IMR-90 (cell line): ENCODE results near the gene STX2.

Experiments used
- BHLHE40 ChIP-seq: fragments of 150-350 bp; IDR thresholded peaks from 2 replicates; pipeline ENCODE4 v1.6.1; 2016; ENCODE audit warnings: mild to moderate bottlenecking, low read depth, low read length
- CEBPB ChIP-seq: IDR thresholded peaks from 2 replicates; pipeline ENCODE4 v1.6.1; 2012; ENCODE audit warnings: low read depth, low read length, improper control_type of control experiment
- CTCF ChIP-seq: conservative IDR thresholded peaks from 2 replicates; pipeline ENCODE4 v1.5.1; 2012; ENCODE audit warnings: mild to moderate bottlenecking, low read depth, low read length, improper control_type of control experiment
- ELK1 ChIP-seq: fragments of 150-350 bp; IDR thresholded peaks from 2 replicates; pipeline ENCODE4 v1.6.1; 2016; ENCODE audit warnings: low read depth, mild to moderate bottlenecking, low read length, moderate library complexity, borderline replicate concordance
- MAFK ChIP-seq: IDR thresholded peaks from 2 replicates; pipeline ENCODE4 v1.6.1; 2012; ENCODE audit warnings: low read depth, low read length, improper control_type of control experiment
- MAZ ChIP-seq: IDR thresholded peaks from 2 replicates; pipeline ENCODE4 v1.6.1; 2012; ENCODE audit warnings: low read depth, mild to moderate bottlenecking, low read length, improper control_type of control experiment, moderate library complexity, borderline replicate concordance
- MXI1 ChIP-seq: IDR thresholded peaks from 2 replicates; pipeline ENCODE4 v1.6.1; 2012; ENCODE audit warnings: low read depth, mild to moderate bottlenecking, low read length, moderate library complexity, borderline replicate concordance
- NFE2L2 ChIP-seq: fragments of 150-350 bp; IDR thresholded peaks from 2 replicates; pipeline ENCODE4 v1.6.1; 2016; ENCODE audit warnings: low read depth, mild to moderate bottlenecking, low read length
- POLR2A ChIP-seq: IDR thresholded peaks from 2 replicates; pipeline ENCODE4 v1.6.1; 2012; ENCODE audit warnings: mild to moderate bottlenecking, low read depth, low read length
- RAD21 ChIP-seq: IDR thresholded peaks from 2 replicates; pipeline ENCODE4 v1.6.1; 2012; ENCODE audit warnings: low read length, improper control_type of control experiment
- RFX5 ChIP-seq: IDR thresholded peaks from 2 replicates; pipeline ENCODE4 v1.8.0; 2012; ENCODE audit warnings: low read depth, mild to moderate bottlenecking, low read length, moderate library complexity
- SMC3 ChIP-seq: fragments of 150-350 bp; IDR thresholded peaks from 2 replicates; pipeline ENCODE4 v1.6.1; 2016; ENCODE audit warnings: low read depth, mild to moderate bottlenecking, antibody characterized with exemption, low read length, moderate library complexity
- USF2 ChIP-seq: fragments of 150-350 bp; IDR thresholded peaks from 2 replicates; pipeline ENCODE4 v1.6.1; 2017; ENCODE audit warnings: mild to moderate bottlenecking, antibody characterized with exemption, low read length, low read depth

- no peak for TF ChIP-seq CTCF
- TF ChIP-seq RFX5 = no peak
- no peak for TF ChIP-seq MAZ
- no peak for TF ChIP-seq MAFK
- no peak for TF ChIP-seq POLR2A
- no peak for TF ChIP-seq RAD21
- TF ChIP-seq MXI1 = no peak
- TF ChIP-seq SMC3 = no peak
- TF ChIP-seq CEBPB = no peak
- TF ChIP-seq USF2 = no peak
- no peak for TF ChIP-seq BHLHE40
- TF ChIP-seq NFE2L2 = no peak
- no peak for TF ChIP-seq ELK1
Observed at GRCh38 chr12:130791629-130792028, 47.4 kb downstream of the STX2 start.
